ENCODE results near the gene WASHC4.

WASHC4 gene

GRCh38 chr12:105212438-105212837 is 104.9 kb downstream of the WASHC4 start:
- no peak for DNase-seq

GRCh38 chr12:105214148-105214547 is 106.6 kb downstream of the WASHC4 start:
- DNase-seq = no peak

- no peak for DNase-seq
Measured at GRCh38 chr12:105214670-105215375, 107.3 kb downstream of the WASHC4 start.

- no peak for DNase-seq
Measured at GRCh38 chr12:105218434-105218833, 110.9 kb downstream of the WASHC4 start.
